Dendritic cell treated with granulocyte-macrophage colony-stimulating factor and Interleukin-4, amounts not matched to agents 40 ng/mL and 50 ng/mL, for 4 days (primary cell): ENCODE results near the gene ADSS1.

Experiments used
- H3K27ac Mint-ChIP-seq: one replicate; pipeline ENCODE4 v1.8.0; 2022; ENCODE audit warnings: mild to moderate bottlenecking, mixed read lengths
- H3K27me3 Mint-ChIP-seq: one replicate; pipeline ENCODE4 v1.8.0; 2022; ENCODE audit warnings: mild to moderate bottlenecking, mixed read lengths
- H3K36me3 Mint-ChIP-seq: one replicate; pipeline ENCODE4 v1.8.0; 2022; ENCODE audit warnings: low read depth, mixed read lengths
- H3K4me1 Mint-ChIP-seq: one replicate; pipeline ENCODE4 v1.8.0; 2022; ENCODE audit warnings: low read depth, mixed read lengths
- H3K4me3 Mint-ChIP-seq: one replicate; pipeline ENCODE4 v1.8.0; 2022; ENCODE audit warnings: mild to moderate bottlenecking, moderate library complexity, mixed read lengths
- H3K9me3 Mint-ChIP-seq: one replicate; pipeline ENCODE4 v1.8.0; 2022; ENCODE audit warnings: mixed read lengths
- intact Hi-C: fragments of 100-400 bp; cut with micrococcal nuclease; formaldehyde crosslinking; loops from one replicate; pipeline ENCODE4 v1.15.0; 2022

Gene ADSS1

DNA sequence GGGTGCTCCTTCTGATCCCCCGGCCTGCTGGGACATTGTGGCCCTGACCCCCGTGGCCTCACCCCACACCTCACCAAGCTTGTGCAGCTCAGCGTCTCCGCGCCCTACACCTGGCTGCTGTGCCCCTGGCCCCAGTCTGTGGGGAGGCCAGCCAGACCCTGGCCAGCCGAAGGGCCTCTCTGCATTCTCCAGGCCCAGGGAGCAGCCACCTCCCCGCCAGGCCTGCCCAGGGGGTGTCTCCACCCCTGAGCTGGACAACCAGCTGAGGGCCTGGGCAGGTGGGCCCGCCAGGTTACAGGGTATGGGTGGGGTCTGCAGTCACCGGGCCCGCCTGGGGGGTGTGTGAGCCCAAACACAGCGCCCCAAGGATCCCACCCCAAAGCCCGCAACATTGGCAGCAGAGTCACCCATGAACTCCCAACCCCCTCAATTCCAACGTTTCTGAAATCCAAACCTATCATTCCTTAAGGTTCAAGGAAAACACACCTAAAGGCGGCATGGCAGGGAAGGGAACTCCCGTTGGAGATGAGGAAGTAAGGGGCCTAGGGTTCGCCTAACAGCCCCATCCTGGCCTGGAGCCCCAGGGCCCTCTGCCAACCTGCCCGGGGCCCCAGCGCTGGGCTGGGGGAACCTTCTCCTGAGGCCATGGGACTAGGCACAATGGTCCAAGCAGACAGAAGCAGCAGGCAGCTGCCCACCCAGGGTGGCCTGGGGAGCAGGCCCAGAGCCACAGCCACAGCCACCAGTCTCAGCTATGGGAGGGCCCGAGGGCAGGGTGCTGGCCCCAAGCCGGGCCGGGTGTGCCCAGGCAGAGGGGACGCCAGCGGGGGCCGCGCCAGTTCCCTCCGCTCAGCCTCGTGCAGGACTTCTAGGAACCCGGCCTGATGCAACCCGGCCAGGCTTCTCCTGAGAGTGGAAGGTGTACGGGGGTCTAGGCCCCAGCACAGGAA lies 63.0 kb downstream of the ADSS1 start:
- peaks cover 97% of the 10 kb centered on the region for H3K4me1 Mint-ChIP-seq

DNA sequence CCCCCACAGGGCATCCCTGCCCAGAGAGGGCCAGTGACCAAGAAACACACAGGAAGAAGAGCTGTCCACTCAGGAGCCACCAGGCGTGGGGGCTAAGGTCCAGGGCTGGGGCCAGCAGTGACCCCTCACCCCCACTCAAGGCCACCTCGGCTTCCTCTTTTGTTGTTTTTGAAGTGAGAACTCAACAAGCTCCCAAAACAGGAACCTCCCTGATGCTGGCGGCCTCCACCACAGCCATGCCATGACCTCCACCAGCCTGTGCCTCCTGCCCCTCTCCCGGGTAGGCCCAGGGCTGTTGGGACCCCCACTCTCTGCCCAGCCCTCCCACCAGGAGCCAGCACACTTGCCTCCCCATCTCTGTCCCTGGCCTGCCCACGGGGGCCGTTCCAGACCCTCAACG lies 63.7 kb downstream of the ADSS1 start:
- Mint-ChIP-seq H3K9me3 (no peaks in the 10 kb centered on the region), H3K27ac (peak overlapping the region; percentile 91), H3K27me3 (no peaks in the 10 kb centered on the region), H3K4me1 (peaks cover 100% of the 10 kb centered on the region), H3K4me3 (peak overlapping the region; percentile 64), H3K36me3 (peaks cover 87% of the 10 kb centered on the region)
- intact Hi-C loops: loop anchor here (2.0 to 5.0 kb wide), 2 partner anchors 35 to 40 kb away; partner anchors contain the start of gene SIVA1

More for the DNA sequence above, 63.0 kb downstream of the ADSS1 start:
- Mint-ChIP-seq H3K27me3 (no peaks in the 10 kb centered on the region), H3K9me3 (no peaks in the 10 kb centered on the region), H3K36me3 (peaks cover 87% of the 10 kb centered on the region), H3K4me3 (peak overlapping the region; percentile 64), H3K27ac (peak overlapping the region; percentile 91)
- intact Hi-C loops: loop anchor here (2.0 to 5.0 kb wide), 2 partner anchors 34 to 40 kb away; partner anchors contain the start of gene SIVA1

GRCh38 chr14:104788161-104788818 lies 64.3 kb downstream of the ADSS1 start:
- H3K4me3 Mint-ChIP-seq: peak overlapping the region; percentile 64
- H3K9me3 Mint-ChIP-seq: no peaks in the 10 kb centered on the region
- peaks cover 87% of the 10 kb centered on the region for H3K36me3 Mint-ChIP-seq
- intact Hi-C loops: loop anchor here (5.0 kb wide), 1 partner anchor 39 kb away; no protein-coding TSS in a partner anchor
- peaks cover 100% of the 10 kb centered on the region for H3K4me1 Mint-ChIP-seq
- H3K27me3 Mint-ChIP-seq: no peaks in the 10 kb centered on the region
- peak overlapping the region; percentile 91 for H3K27ac Mint-ChIP-seq

DNA sequence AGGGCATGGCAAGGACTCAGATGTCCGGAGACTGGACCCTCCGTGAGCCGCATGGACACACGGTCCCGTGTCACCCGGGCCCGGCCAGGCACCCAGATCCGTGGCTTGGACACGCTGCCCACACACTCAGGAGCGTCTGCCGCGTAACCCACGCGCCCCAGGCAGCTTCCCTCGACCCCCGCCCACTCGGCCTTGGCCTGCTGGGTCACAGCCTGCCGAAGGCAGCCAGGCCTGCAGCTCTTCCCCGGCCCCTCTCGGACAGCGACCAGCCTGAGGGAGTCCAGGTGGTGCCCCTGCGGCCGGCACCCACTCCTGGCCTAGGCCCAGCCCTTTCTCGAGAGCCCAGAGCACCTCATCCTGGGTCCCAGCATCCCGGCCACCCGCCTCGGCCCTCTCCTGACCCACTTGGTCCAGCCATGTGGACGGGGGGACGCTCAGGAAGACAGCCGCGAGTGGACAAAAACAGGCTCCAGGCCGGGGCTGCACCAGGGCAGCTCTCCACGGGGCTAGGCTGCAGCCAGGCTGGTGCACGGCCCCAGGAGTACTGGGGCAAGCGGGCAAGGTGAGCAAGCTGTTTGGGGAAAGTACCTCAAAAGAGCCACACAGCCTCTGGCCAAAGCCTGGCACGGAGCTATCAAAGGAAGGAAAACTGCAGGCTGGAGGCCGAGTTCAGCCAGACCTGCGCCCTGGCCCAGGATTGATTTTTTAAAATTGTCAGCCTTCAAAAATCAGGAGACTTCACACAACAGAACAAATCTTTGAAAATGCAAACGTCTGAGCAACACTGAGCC lies 65.0 kb downstream of the ADSS1 start:
- peak overlapping the region; percentile 9 for H3K4me3 Mint-ChIP-seq
- H3K27ac Mint-ChIP-seq: peak overlapping the region; percentile 91
- no peaks in the 10 kb centered on the region for H3K9me3 Mint-ChIP-seq
- H3K36me3 Mint-ChIP-seq: peaks cover 87% of the 10 kb centered on the region
- intact Hi-C loops: loop anchor here (5.0 kb wide), 1 partner anchor 38 kb away; no protein-coding TSS in a partner anchor
- H3K4me1 Mint-ChIP-seq: peaks cover 100% of the 10 kb centered on the region
- no peaks in the 10 kb centered on the region for H3K27me3 Mint-ChIP-seq

DNA sequence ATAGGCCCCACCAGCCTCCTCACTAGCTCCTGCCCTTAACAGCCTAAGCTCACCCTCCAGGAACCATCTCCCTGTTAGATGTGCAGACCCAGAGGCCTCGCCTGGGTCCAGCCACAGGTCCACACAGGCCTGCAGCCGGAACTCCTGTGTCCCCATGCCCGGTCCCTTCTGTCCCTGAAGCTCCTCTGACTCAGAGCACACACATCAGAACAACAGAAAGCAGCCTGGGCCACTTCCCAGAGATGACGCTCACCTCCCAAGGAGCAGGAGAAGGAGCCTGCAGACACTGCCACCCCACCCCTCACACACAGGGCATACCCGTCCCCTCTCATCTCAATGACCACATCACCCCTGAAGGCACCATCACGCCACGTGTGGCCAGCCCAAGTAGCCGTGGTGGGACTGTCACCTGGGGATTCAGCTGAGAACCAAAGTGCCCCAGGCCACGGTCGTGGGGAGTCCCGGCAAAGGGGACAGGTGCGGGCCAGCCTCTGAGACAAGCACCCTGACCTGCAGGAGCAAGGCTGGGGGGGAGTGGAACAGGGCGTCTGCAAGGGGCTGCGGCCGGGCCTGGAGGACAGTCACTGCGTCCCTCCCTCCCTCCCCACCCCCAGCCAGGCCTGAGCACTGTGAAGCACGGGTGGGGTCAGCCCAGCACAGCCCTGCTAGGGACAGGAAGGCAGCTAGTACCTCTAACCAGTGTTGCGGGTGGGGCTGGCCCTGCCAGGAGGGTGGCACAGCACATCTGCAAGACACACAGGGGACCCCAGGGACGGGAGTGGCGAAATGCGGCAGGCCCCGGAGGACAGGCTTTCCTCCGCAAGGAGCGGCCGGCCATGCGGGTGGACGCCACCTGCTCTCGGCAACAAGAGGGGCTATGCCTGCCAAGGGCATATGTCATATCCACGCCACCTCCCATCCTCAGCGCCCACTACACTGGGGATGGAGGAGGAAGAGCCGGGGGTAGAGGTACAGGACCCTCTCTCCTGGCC lies 66.0 kb downstream of the ADSS1 start:
- Mint-ChIP-seq H3K4me1 (peaks cover 96% of the 10 kb centered on the region), H3K9me3 (no peaks in the 10 kb centered on the region), H3K27me3 (no peaks in the 10 kb centered on the region), H3K4me3 (no peak overlapping the region), H3K36me3 (peaks cover 84% of the 10 kb centered on the region), H3K27ac (peak overlapping the region; percentile 91)
- intact Hi-C loops: loop anchor here (5.0 kb wide), 1 partner anchor 37 kb away; no protein-coding TSS in a partner anchor

GRCh38 chr14:104791425-104791824 lies 67.4 kb downstream of the ADSS1 start:
- intact Hi-C loops: no loop called here
- Mint-ChIP-seq H3K4me1 (peaks cover 89% of the 10 kb centered on the region), H3K27me3 (no peaks in the 10 kb centered on the region), H3K36me3 (peaks cover 70% of the 10 kb centered on the region), H3K27ac (peak overlapping the region; percentile 57), H3K4me3 (no peak overlapping the region), H3K9me3 (no peaks in the 10 kb centered on the region)

DNA sequence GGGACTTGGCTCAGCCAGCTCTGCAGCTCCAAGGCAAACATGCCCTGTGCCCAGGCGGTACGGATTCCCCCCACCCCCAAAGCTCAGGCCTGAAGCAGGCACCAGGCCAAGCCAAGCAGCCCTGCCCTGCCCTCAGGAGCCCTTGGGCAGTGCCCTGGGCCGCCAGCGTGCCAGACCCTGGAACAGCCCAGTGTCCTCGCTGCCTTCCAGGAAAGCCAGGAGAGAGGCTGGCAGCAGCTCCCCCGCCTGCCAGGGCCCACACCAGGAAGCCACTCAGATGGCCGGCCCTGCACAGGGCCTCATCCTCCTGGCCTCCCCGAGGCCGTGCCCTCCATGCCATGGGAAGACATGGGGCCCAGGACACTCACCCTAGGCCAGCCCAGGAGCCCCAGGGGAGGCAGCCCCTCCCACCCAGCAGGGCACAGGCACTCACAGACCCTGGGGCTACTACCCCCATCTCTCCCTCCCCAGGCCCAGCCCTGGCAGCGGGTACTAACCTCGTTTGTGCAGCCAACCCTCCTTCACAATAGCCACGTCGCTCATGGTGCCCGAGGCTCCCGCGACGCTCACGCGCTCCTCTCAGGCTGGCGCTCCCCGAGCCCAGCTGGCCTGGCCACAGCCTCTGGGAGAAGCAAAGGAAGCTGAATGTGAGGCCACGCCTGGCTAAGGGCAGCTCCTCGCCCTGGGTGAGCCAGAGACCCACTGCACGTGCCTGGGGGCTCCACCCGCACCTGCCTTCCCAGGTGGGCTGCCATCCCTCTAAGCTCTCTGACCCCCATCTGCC lies 68.3 kb downstream of the ADSS1 start:
- Mint-ChIP-seq H3K27me3 (no peaks in the 10 kb centered on the region), H3K4me1 (peaks cover 89% of the 10 kb centered on the region), H3K4me3 (no peak overlapping the region), H3K27ac (peak overlapping the region; percentile 81), H3K9me3 (no peaks in the 10 kb centered on the region), H3K36me3 (peaks cover 67% of the 10 kb centered on the region)
- intact Hi-C loops: no loop called here

- intact Hi-C loops: no loop called here
- peaks cover 3% of the 10 kb centered on the region for H3K27me3 Mint-ChIP-seq
- H3K4me3 Mint-ChIP-seq: peak overlapping the region; percentile 89
- peaks cover 89% of the 10 kb centered on the region for H3K4me1 Mint-ChIP-seq
- H3K9me3 Mint-ChIP-seq: no peaks in the 10 kb centered on the region
- peaks cover 66% of the 10 kb centered on the region for H3K36me3 Mint-ChIP-seq
- peak overlapping the region; percentile 81 for H3K27ac Mint-ChIP-seq
Measured at GRCh38 chr14:104792945-104793702, 69.1 kb downstream of the ADSS1 start.

- H3K27ac Mint-ChIP-seq: peak overlapping the region; percentile 81
- H3K4me1 Mint-ChIP-seq: peaks cover 89% of the 10 kb centered on the region
- peak overlapping the region; percentile 89 for H3K4me3 Mint-ChIP-seq
- intact Hi-C loops: no loop called here
- no peaks in the 10 kb centered on the region for H3K9me3 Mint-ChIP-seq
- peaks cover 8% of the 10 kb centered on the region for H3K27me3 Mint-ChIP-seq
- peaks cover 61% of the 10 kb centered on the region for H3K36me3 Mint-ChIP-seq
Measured at GRCh38 chr14:104793703-104793959, 69.6 kb downstream of the ADSS1 start.

- intact Hi-C loops: no loop called here
- H3K4me3 Mint-ChIP-seq: peak overlapping the region; percentile 89
- peaks cover 56% of the 10 kb centered on the region for H3K36me3 Mint-ChIP-seq
- peaks cover 11% of the 10 kb centered on the region for H3K27me3 Mint-ChIP-seq
- peaks cover 89% of the 10 kb centered on the region for H3K4me1 Mint-ChIP-seq
- H3K9me3 Mint-ChIP-seq: no peaks in the 10 kb centered on the region
- peak overlapping the region; percentile 81 for H3K27ac Mint-ChIP-seq
Measured at GRCh38 chr14:104794099-104794498, 70.1 kb downstream of the ADSS1 start.

GRCh38 chr14:104794631-104794992 lies 70.6 kb downstream of the ADSS1 start:
- Mint-ChIP-seq H3K27me3 (peaks cover 13% of the 10 kb centered on the region), H3K4me1 (peaks cover 89% of the 10 kb centered on the region), H3K4me3 (peak overlapping the region; percentile 89), H3K36me3 (peaks cover 51% of the 10 kb centered on the region), H3K9me3 (no peaks in the 10 kb centered on the region), H3K27ac (peak overlapping the region; percentile 81)
- intact Hi-C loops: no loop called here
